Central memory CD8-positive, alpha-beta T cell (primary cell): Measurements from ENCODE around the gene OPTC.

Source experiments
- ATAC-seq: fragments of 150-1000 bp; cut with Tn5 transposase; replicated peaks from 2 replicates; pipeline ENCODE4 v1.10.0; 2022; ENCODE audit warnings: mild to moderate bottlenecking, moderate FRiP score, moderate number of reproducible peaks; ENCODE audit not compliant: poor library complexity, severe bottlenecking; ENCODE audit errors: extremely low read depth
- DNase-seq, 2 donors: peaks; one replicate each; pipeline ENCODE4 v3.0.0; 2021; ENCODE audit warnings: low spot score in 2 of 2
- H3K27ac Mint-ChIP-seq: one replicate; pipeline ENCODE4 v1.8.0; 2022; ENCODE audit warnings: low read depth, mild to moderate bottlenecking, moderate library complexity, mixed read lengths
- H3K27me3 Mint-ChIP-seq: one replicate; pipeline ENCODE4 v1.8.0; 2022; ENCODE audit warnings: mixed read lengths
- H3K36me3 Mint-ChIP-seq: one replicate; pipeline ENCODE4 v1.8.0; 2022; ENCODE audit warnings: mild to moderate bottlenecking, moderate library complexity, mixed read lengths; ENCODE audit not compliant: insufficient read depth
- H3K4me1 Mint-ChIP-seq: one replicate; pipeline ENCODE4 v1.8.0; 2022; ENCODE audit warnings: mixed read lengths
- H3K4me3 Mint-ChIP-seq: one replicate; pipeline ENCODE4 v1.8.0; 2022; ENCODE audit warnings: mild to moderate bottlenecking, moderate library complexity, mixed read lengths
- H3K9me3 Mint-ChIP-seq: one replicate; pipeline ENCODE4 v1.8.0; 2022; ENCODE audit warnings: mixed read lengths

Gene OPTC

DNA sequence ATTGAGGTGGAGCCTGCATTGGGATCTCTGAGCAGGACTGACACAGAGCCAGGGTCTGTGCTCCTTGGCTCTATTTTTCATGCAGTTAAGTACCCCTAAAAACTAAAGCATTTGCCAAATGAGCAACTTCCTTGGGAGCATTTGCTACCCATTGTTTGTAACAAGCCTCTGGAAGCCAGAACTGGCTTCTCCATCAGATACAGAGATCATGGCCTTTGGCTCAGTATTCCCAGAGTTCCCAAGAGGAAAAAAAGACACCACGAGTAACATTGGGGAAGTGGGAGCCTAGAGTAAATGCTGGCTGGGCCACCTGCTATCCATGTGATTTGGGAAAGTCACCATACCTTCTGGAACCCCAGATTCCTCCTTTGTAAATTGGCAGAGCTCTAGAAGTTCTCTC is 44.8 kb downstream of the OPTC start:
- DNase-seq = no peak
- Mint-ChIP-seq H3K4me3 (no peak overlapping the region), H3K9me3 (no peaks in the 10 kb centered on the region), H3K27ac (peak overlapping the region; percentile 58), H3K27me3 (no peaks in the 10 kb centered on the region), H3K36me3 (peaks cover 3% of the 10 kb centered on the region), H3K4me1 (peaks cover 25% of the 10 kb centered on the region)
- ATAC-seq = no peak

DNA sequence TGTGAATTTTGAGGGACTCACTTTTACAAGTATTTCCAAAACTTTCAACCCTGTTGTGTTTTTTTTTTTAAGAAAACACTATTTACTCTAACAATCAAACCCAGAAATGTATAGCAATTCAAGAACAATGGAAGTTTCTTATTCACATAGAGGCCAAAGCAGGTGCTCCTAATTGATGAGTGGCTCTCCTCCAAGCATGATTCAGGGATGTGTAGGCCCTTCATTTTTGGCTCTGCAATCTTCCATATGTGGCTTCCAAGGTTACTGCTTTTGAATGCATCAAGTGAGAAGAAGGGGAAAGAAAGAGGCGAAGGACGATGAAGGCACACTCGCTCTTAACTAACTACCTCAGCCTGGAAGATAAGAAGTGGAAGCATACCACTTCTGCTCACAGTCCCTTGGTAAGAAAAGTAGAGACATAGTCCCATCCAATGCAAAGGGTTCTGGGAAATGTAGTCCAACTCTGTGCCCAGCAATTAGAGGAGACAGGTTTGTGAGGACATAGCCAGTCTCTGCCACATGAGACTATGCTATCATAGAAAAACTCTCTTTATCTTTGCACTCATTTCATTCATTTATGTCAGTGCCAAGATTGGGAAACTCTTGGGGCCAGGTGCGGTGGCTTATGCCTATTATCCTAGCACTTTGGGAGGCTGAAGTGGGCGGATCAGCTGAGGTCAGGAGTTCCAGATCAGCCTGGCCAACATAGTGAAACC is 46.0 kb downstream of the OPTC start:
- ATAC-seq (no peak), DNase-seq (no peak)
- Mint-ChIP-seq H3K4me3 (no peak overlapping the region), H3K9me3 (no peaks in the 10 kb centered on the region), H3K4me1 (peaks cover 25% of the 10 kb centered on the region), H3K27ac (peak overlapping the region; percentile 53), H3K27me3 (no peaks in the 10 kb centered on the region), H3K36me3 (peaks cover 3% of the 10 kb centered on the region)

DNA sequence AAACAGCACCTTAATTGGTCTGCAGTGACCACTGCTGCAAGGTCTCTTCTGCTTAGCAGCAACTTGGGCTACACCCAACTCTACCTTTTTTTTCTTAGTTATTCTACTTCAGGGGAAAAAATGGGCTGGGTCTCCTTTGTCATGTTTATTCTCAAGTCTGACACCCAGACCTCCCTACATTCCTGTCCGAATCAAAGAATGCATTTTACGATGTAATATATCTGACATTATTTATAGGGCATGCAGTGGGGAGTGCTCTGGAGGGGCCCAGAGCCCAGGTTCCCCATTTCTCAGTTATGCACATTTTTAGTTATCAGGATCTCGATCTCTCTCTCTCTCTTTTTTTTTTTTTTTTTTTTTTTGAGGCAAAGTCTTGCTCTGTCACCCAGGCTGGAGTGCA is 50.5 kb downstream of the OPTC start:
- H3K36me3 Mint-ChIP-seq = no peaks in the 10 kb centered on the region
- no peak overlapping the region for H3K27ac Mint-ChIP-seq
- peaks cover 19% of the 10 kb centered on the region for H3K27me3 Mint-ChIP-seq
- no peaks in the 10 kb centered on the region for H3K4me1 Mint-ChIP-seq
- DNase-seq (no peak), ATAC-seq (no peak)
- no peaks in the 10 kb centered on the region for H3K9me3 Mint-ChIP-seq
- H3K4me3 Mint-ChIP-seq = no peak overlapping the region

DNA sequence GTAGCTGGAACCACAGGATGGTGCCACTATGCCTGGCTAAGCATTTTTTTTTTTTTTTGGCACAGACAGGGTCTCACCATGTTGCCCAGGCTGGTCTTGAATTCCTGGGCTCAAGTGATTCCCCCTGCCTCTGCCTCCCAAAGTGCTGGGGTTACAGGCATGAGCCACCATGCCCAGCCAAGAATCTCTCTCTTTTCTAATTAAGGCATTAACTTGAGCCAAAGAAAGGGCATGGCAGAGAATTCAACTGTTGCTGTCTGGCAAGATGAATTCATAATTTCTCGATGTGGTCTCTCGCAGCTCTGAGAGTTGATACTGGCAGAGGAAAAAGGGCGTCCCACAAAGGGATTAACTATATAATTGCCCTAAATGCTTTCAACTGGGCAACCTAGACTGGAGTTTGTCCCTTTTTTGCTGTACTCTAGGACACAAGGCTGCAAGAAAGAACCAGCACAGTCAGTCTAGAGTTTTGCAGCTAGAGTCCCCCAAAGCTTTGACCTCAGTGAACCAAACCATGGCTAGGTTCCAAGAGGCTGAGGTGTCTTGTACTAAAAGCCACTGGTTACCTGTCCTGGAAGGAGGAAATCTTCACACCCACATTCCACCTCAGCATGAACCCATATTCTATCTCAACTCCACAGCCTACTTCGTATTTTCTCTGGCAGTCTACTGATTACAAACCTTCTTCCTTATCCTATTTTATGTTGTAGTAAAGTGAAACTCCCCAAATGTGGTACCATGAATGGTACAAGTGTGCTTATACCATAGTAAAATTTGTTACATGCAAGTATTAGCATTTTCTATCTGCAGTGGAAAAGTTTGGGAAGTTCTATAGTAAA is 51.2 kb downstream of the OPTC start:
- no peak overlapping the region for H3K4me3 Mint-ChIP-seq
- H3K27me3 Mint-ChIP-seq = peaks cover 19% of the 10 kb centered on the region
- H3K27ac Mint-ChIP-seq = no peak overlapping the region
- ATAC-seq = no peak
- DNase-seq = no peak
- no peaks in the 10 kb centered on the region for H3K9me3 Mint-ChIP-seq
- no peaks in the 10 kb centered on the region for H3K4me1 Mint-ChIP-seq
- no peaks in the 10 kb centered on the region for H3K36me3 Mint-ChIP-seq

DNA sequence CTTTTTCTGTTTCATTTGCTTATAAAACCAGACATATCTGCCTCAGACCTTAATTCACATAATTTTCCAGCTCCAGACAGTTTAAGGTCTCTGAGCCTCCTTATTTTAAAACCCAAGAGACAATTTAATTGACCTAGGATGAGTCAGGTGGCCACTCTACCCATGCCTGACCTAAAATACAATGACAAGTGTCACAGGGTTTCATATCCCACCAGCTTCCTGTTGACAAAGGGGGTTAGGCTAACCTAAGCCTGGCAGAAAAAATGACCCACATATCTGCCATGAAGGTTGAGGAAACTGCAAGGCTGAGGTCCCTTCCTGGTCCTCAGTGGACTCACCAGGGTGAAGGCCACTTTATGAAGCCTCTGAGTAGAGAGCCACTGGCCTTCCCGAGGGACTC is 52.3 kb downstream of the OPTC start:
- Mint-ChIP-seq H3K27me3 (peaks cover 19% of the 10 kb centered on the region), H3K36me3 (no peaks in the 10 kb centered on the region), H3K4me3 (no peak overlapping the region), H3K4me1 (no peaks in the 10 kb centered on the region), H3K27ac (no peak overlapping the region), H3K9me3 (no peaks in the 10 kb centered on the region)
- ATAC-seq (no peak), DNase-seq (no peak)

DNA sequence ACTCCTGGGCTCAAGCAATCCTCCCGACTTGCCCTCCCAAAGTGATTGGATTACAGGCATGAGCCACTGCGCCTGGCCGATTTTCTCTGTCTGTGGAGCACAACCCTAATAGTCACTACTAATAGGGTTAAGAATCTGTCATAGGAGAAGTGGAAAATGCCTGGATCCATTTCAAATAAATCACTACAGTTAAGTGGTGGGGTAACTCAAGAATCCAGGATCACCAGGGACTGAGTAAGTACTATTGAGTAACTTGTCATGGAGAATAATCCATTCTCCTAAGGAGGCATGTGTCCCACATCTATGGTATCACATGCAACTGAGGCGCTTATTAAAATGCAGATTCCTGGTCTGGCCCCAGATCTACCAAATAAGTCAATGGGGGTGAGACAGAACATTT is 53.2 kb downstream of the OPTC start:
- Mint-ChIP-seq H3K36me3 (no peaks in the 10 kb centered on the region), H3K27ac (no peak overlapping the region), H3K9me3 (no peaks in the 10 kb centered on the region), H3K27me3 (peaks cover 19% of the 10 kb centered on the region), H3K4me1 (no peaks in the 10 kb centered on the region), H3K4me3 (no peak overlapping the region)
- DNase-seq (no peak), ATAC-seq (no peak)

DNA sequence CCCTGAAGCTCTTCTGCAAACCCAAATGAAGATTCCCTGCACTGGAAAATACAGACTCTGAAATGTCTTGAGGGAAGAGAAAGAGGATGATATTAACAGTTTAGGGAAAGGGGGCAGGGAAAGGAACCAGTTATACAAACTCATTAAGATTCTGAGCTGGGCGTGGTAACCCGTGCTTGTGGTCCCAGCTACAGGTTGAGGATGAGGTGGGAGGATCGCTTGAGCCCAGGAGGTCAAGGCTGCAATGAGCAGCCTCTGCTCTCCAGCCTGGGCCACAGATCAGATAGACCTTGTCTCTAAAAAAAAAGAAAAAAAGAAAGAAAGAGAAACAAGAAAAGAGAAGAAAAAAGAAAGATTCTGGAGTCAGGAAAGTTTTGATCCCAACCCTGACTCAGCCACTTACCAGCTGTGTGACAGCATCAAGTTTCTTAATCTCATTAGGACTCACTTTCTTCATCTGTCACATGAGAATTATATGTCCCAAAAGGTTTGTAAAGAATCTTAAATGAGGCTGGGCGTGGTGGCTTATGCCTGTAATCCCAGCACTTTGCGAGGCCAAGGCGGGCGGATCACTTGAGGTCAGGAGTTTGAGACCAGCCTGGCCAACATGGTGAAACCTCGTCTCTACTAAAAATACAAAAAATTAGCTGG is 53.9 kb downstream of the OPTC start:
- Mint-ChIP-seq H3K27ac (no peak overlapping the region), H3K4me3 (no peak overlapping the region), H3K36me3 (no peaks in the 10 kb centered on the region), H3K4me1 (no peaks in the 10 kb centered on the region), H3K9me3 (no peaks in the 10 kb centered on the region), H3K27me3 (peaks cover 19% of the 10 kb centered on the region)
- DNase-seq (no peak), ATAC-seq (no peak)

DNA sequence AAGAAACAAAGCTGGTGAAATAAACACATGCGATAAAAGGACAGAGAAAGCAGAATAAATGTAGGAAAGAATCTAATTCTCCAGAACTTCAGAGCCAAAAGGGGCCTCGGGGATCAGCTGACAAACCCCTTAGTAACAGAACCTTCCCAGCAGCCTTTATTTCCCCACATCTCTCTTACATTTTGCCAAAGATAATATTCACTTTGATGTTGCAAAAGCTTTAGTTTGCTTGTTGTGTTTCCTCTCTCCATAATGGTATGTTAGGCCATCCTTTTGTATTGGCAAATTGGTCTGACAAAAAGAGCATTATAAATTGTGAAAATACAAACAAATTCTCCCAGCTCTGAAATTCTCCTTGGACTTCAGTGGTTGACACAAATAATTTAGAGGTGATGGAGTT is 54.9 kb downstream of the OPTC start:
- Mint-ChIP-seq H3K4me1 (no peaks in the 10 kb centered on the region), H3K4me3 (no peak overlapping the region), H3K9me3 (no peaks in the 10 kb centered on the region), H3K27me3 (peaks cover 19% of the 10 kb centered on the region), H3K27ac (no peak overlapping the region), H3K36me3 (no peaks in the 10 kb centered on the region)
- no peak for ATAC-seq
- no peak for DNase-seq

DNA sequence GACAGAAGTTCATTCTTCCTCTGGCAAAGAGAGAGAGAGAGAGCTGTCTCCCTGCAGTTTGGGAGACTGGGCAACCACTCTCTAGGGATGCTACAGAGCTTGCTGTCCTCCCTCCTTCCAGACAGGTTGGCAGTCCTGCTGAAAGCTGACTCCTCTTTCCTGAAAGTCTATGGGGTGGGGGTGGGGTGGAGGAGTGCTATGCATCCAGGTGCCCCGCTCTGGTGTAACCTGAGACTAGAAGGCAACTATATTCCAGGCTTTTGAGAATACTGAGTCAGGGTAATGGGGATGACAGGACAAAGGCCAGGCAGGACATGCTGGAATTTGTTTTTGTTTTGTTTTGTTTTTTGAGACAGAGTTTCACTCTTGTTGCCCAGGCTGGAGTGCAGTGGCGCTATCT is 55.4 kb downstream of the OPTC start:
- Mint-ChIP-seq H3K27ac (no peak overlapping the region), H3K36me3 (no peaks in the 10 kb centered on the region)

DNA sequence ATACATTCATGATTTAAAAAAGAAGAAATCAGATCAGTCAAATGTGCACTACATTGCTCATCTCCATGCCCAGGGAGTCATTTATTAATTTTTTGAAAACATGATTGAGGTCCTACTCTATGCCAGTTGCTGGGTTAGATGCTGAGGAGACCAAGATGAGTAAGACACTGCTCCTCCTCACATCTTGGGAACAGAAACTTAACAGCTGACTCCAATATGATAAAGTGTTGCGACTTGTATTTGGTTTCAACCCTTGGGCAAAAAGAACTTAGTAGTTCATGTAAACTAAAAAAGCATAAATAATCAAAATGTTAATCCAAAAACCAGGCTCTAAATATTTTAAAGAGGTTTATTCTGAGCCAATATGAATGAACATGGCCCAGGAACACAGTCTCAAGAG is 56.9 kb downstream of the OPTC start:
- H3K27me3 Mint-ChIP-seq = peaks cover 25% of the 10 kb centered on the region
- H3K27ac Mint-ChIP-seq = no peak overlapping the region
- no peaks in the 10 kb centered on the region for H3K9me3 Mint-ChIP-seq
- ATAC-seq (no peak), DNase-seq (no peak)
- no peaks in the 10 kb centered on the region for H3K4me1 Mint-ChIP-seq
- H3K4me3 Mint-ChIP-seq = no peak overlapping the region
- no peaks in the 10 kb centered on the region for H3K36me3 Mint-ChIP-seq

More for the DNA sequence above, 55.4 kb downstream of the OPTC start:
- ATAC-seq (no peak), DNase-seq (no peak)
- Mint-ChIP-seq H3K27me3 (peaks cover 19% of the 10 kb centered on the region), H3K4me3 (no peak overlapping the region), H3K9me3 (no peaks in the 10 kb centered on the region), H3K4me1 (no peaks in the 10 kb centered on the region)

DNA sequence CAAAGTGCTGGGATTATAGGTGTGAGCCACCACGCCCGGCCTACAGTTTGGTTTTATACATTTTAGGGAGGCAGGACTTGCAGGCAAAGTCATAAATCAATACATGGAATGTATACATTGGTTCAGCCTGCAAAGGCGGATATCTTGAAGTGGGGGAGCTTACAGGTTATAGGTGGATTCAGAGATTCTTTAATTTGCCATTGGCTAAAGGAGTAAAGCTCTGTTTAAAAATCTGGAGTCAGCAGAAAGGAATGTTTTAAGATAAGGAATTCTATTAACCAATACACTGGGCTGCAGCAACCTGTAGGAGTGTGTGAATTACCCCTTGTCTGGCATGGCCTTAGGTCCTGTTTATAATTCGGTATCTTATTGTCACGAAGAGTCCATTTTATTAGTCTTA is 57.6 kb downstream of the OPTC start:
- no peak overlapping the region for H3K27ac Mint-ChIP-seq
- H3K36me3 Mint-ChIP-seq = no peaks in the 10 kb centered on the region
- no peaks in the 10 kb centered on the region for H3K9me3 Mint-ChIP-seq
- H3K4me1 Mint-ChIP-seq = no peaks in the 10 kb centered on the region
- ATAC-seq = no peak
- no peak overlapping the region for H3K4me3 Mint-ChIP-seq
- no peak for DNase-seq
- peaks cover 30% of the 10 kb centered on the region for H3K27me3 Mint-ChIP-seq

DNA sequence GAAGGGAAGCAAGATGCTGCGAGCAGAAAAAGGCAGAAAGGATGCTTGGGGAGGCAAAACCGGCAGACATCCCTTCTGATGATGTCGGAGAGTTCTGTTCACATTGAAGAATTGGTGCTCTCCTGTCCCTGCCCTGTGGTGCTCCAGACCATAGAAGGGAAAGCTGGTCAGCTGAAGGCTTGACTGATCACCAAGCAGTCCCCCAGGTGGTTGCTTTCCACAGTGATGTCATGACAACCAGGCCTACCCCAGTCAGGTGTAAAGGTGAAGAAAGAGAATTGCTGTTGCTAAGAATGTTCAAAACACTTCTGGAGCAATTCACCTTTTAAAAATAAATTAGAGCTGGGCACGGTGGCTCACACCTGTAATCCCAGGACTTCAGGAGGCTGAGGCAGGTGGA is 59.5 kb downstream of the OPTC start:
- no peak for DNase-seq
- no peak for ATAC-seq
- H3K4me1 Mint-ChIP-seq = no peaks in the 10 kb centered on the region
- peaks cover 11% of the 10 kb centered on the region for H3K27me3 Mint-ChIP-seq
- no peaks in the 10 kb centered on the region for H3K36me3 Mint-ChIP-seq
- no peak overlapping the region for H3K4me3 Mint-ChIP-seq
- H3K9me3 Mint-ChIP-seq = no peaks in the 10 kb centered on the region
- no peak overlapping the region for H3K27ac Mint-ChIP-seq

DNA sequence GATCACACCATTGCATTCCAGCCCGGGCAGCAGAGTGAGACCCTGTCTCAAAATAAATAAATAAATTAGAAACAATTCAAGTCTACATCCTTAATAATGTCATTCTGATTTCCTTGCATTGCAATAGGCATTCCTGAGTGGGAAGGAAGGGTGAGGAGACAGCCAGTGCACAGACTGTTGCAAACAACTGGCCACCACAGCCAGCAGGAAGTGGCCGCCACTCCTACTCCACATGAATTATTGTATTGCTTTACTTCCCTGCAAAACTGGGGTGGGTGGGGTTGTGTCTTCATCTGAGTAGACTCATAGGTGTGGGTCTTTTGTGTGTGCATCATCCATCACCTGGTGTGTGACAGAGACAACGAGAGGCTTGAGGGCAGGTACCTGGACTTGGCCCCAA is 60.1 kb downstream of the OPTC start:
- H3K4me3 Mint-ChIP-seq = no peak overlapping the region
- no peaks in the 10 kb centered on the region for H3K36me3 Mint-ChIP-seq
- ATAC-seq = no peak
- no peaks in the 10 kb centered on the region for H3K4me1 Mint-ChIP-seq
- DNase-seq = no peak
- H3K9me3 Mint-ChIP-seq = no peaks in the 10 kb centered on the region
- no peak overlapping the region for H3K27ac Mint-ChIP-seq
- H3K27me3 Mint-ChIP-seq = peaks cover 10% of the 10 kb centered on the region
